ENCODE results near the gene ARHGEF26.

GRCh38 chr3:154227531-154227930 lies 106.3 kb downstream of the ARHGEF26 start:
- TF ChIP-seq POU6F1 (CRISPR knock-in tag; IDR thresholded peaks at IDR 0.05; ENCODE audit: borderline replicate concordance, low read depth), result no peak
- TF ChIP-seq SNAI2 (CRISPR knock-in tag; IDR thresholded peaks at IDR 0.05), result no peak
- no peak for TF ChIP-seq ZFP30 (CRISPR knock-in tag; IDR thresholded peaks at IDR 0.05)
- no peak for TF ChIP-seq TCF4 (CRISPR knock-in tag; IDR thresholded peaks at IDR 0.05; ENCODE audit: borderline replicate concordance)
